Type B pancreatic cell (in vitro differentiated cells): ENCODE measurements around the gene AP2A2. TPM values are rescaled to one million over a fixed set of nuclear protein-coding genes. Genes with fewer than 3 reads are reported as not detected.

Source experiments
- DNase-seq: peaks from one replicate; pipeline ENCODE4 v3.0.0; 2021; ENCODE audit warnings: mixed read lengths; ENCODE audit not compliant: unreplicated experiment; ENCODE audit errors: extremely low spot score
- H3K27ac Mint-ChIP-seq: 2 replicates; pipeline ENCODE4 v1.8.0; 2021; ENCODE audit warnings: mild to moderate bottlenecking, mixed read lengths
- H3K27me3 Mint-ChIP-seq: 2 replicates; pipeline ENCODE4 v1.8.0; 2021; ENCODE audit warnings: mixed read lengths
- H3K36me3 Mint-ChIP-seq: 2 replicates; pipeline ENCODE4 v1.8.0; 2021; ENCODE audit warnings: mixed read lengths
- H3K4me1 Mint-ChIP-seq: one replicate; pipeline ENCODE4 v1.8.0; 2021; ENCODE audit warnings: mixed read lengths; ENCODE audit not compliant: unreplicated experiment
- H3K4me3 Mint-ChIP-seq: 2 replicates; pipeline ENCODE4 v1.8.0; 2021; ENCODE audit warnings: mild to moderate bottlenecking, mixed read lengths
- H3K9me3 Mint-ChIP-seq: 2 replicates; pipeline ENCODE4 v1.8.0; 2021; ENCODE audit warnings: mixed read lengths
- total RNA-seq: library from RNA; stranded (reverse); gene quantifications from 2 replicates; pipeline ENCODE4 v1.2.1, GENCODE V29; 2021; ENCODE audit warnings: low replicate concordance
- TF ChIP-seq, protein P1 (sequence below): fragments of 200-600 bp; sonication (generic); conservative IDR thresholded peaks from 2 replicates; pipeline ENCODE4 v1.5.0; 2021; ENCODE audit warnings: antibody characterized with exemption, mild to moderate bottlenecking

AP2A2 gene
- total RNA-seq, 1 donor from 2014 or later: 109 TPM

DNA sequence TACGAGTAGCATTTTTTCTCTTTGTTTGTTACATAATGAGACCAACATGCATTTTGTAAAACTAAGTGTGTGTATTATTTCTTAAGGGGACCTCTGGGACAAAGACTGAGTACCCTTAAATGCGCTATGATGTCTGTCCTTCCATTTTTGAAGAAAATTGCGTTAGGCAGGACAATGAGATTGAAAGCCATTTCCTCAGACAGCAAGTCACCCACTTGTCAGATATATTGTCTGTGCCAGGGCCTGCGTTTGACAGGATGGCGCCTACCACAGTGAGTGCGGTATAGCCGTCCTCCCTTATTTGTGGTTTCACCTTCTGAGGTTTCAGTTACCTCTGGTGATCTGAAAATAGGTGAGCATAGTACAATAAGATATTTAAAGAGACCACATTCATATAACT lies 2.2 kb downstream of the AP2A2 start:
- DNase-seq: no peak
- Mint-ChIP-seq H3K27ac (peak overlapping the region; percentile 13), H3K9me3 (no peaks in the 10 kb centered on the region), H3K36me3 (peaks cover 4% of the 10 kb centered on the region), H3K4me1 (peaks cover 24% of the 10 kb centered on the region), H3K27me3 (no peaks in the 10 kb centered on the region), H3K4me3 (peak overlapping the region; percentile 31)
- TF ChIP-seq, protein P1, sequence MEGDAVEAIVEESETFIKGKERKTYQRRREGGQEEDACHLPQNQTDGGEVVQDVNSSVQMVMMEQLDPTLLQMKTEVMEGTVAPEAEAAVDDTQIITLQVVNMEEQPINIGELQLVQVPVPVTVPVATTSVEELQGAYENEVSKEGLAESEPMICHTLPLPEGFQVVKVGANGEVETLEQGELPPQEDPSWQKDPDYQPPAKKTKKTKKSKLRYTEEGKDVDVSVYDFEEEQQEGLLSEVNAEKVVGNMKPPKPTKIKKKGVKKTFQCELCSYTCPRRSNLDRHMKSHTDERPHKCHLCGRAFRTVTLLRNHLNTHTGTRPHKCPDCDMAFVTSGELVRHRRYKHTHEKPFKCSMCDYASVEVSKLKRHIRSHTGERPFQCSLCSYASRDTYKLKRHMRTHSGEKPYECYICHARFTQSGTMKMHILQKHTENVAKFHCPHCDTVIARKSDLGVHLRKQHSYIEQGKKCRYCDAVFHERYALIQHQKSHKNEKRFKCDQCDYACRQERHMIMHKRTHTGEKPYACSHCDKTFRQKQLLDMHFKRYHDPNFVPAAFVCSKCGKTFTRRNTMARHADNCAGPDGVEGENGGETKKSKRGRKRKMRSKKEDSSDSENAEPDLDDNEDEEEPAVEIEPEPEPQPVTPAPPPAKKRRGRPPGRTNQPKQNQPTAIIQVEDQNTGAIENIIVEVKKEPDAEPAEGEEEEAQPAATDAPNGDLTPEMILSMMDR: no peak

DNA sequence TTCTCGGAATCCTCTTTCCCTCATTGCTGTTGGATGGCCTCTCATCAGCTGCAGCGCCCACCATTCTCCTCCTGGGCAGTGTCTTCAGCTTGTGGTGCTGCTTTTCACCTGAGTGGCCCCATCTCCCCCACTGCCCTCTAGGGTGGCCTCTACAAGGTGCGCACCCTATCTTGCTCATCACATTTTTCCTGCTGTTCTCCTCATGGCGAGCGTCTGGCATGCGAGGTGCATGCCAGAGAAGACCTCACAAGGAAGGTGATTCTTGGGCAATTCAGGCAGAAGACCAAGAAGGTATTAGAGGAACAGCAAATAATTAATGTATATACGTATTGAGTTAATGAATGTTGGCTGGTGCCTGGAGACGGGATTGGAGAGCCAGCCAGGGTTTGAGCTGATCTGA lies 3.1 kb downstream of the AP2A2 start:
- TF ChIP-seq, protein P1: no peak
- no peak for DNase-seq
- no peaks in the 10 kb centered on the region for H3K9me3 Mint-ChIP-seq
- no peaks in the 10 kb centered on the region for H3K27me3 Mint-ChIP-seq
- H3K36me3 Mint-ChIP-seq: peaks cover 9% of the 10 kb centered on the region
- H3K4me3 Mint-ChIP-seq: peak overlapping the region; percentile 61
- H3K4me1 Mint-ChIP-seq: peaks cover 33% of the 10 kb centered on the region
- H3K27ac Mint-ChIP-seq: peak overlapping the region; percentile 24

DNA sequence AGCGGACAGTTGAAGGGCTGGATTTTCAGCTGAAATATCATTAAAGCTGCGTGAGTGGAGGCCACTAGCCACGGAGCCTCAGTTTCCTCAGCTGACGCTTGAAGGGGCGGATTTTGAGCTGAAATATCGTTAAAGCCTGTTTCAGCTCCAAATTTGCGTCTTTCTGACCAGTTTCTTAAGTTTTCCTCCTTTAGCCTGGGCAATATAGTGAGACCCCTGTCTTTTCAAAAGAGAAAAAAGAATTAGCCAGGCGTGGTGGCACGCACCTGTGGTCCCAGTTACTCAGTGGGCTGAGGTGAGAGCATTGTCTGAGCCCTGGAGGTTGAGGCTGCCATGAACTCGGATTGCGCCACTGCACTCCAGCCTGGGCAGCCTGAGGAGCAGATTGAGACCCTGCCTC lies 3.7 kb downstream of the AP2A2 start:
- TF ChIP-seq, protein P1: no peak
- Mint-ChIP-seq H3K4me1 (peaks cover 34% of the 10 kb centered on the region), H3K27ac (no peak overlapping the region), H3K27me3 (no peaks in the 10 kb centered on the region), H3K4me3 (no peak overlapping the region), H3K36me3 (peaks cover 9% of the 10 kb centered on the region), H3K9me3 (no peaks in the 10 kb centered on the region)
- no peak for DNase-seq

- no peak overlapping the region for H3K27ac Mint-ChIP-seq
- H3K4me3 Mint-ChIP-seq: no peak overlapping the region
- no peak for DNase-seq
- TF ChIP-seq, protein P1: no peak
- no peaks in the 10 kb centered on the region for H3K9me3 Mint-ChIP-seq
- no peaks in the 10 kb centered on the region for H3K27me3 Mint-ChIP-seq
- peaks cover 37% of the 10 kb centered on the region for H3K4me1 Mint-ChIP-seq
- H3K36me3 Mint-ChIP-seq: peaks cover 9% of the 10 kb centered on the region
Measured at GRCh38 chr11:931385-931784, 5.7 kb downstream of the AP2A2 start.

GRCh38 chr11:932435-932834 lies 6.8 kb downstream of the AP2A2 start:
- peaks cover 11% of the 10 kb centered on the region for H3K36me3 Mint-ChIP-seq
- no peaks in the 10 kb centered on the region for H3K27me3 Mint-ChIP-seq
- peak overlapping the region; percentile 53 for H3K27ac Mint-ChIP-seq
- peak overlapping the region; percentile 58 for H3K4me3 Mint-ChIP-seq
- peaks cover 37% of the 10 kb centered on the region for H3K4me1 Mint-ChIP-seq
- no peaks in the 10 kb centered on the region for H3K9me3 Mint-ChIP-seq
- no peak for DNase-seq
- TF ChIP-seq, protein P1: no peak
